ENCODE measurements around the gene AVL9. TPM values are rescaled to one million over a fixed set of nuclear protein-coding genes. Genes with fewer than 3 reads are reported as not detected.
"Not testable (repeated sequence)": the region's sequence is repeated elsewhere in the genome, so short reads cannot be mapped to it uniquely, and the experiment has no call there.

AVL9 gene
- 28.2 and 29.2 TPM in 2 replicates for total RNA-seq (2014; rRNA removed; shearing (Covaris generic))

GRCh38 chr7:32495298-32496051, at the start of gene AVL9:
Gene AVL9 (plus strand): TSS chr7:32495489. CDS start chr7:32495710, 221 bp downstream.
- H3K27me3 ChIP-seq = no peaks in the 10 kb centered on the region
- no peaks in the 10 kb centered on the region for H3K9me3 ChIP-seq (replicated peaks)
- peak; percentile 98 to 99 for DNase-seq
- H3K4me3 ChIP-seq = peak within 1 kb of the TSS; percentile 98
- no peaks in the 10 kb centered on the region for H3K4me1 ChIP-seq
- peaks cover 2% of the 10 kb centered on the region; the same call in 1 of the 2 replicates for H3K36me3 ChIP-seq
- peak within 1 kb of the TSS; percentile 89 for H3K27ac ChIP-seq

- Histone ChIP-seq H3K27ac (no peak overlapping the region), H3K36me3 (no peaks in the 10 kb centered on the region), H3K4me1 (no peaks in the 10 kb centered on the region), H3K4me3 (no peak overlapping the region), H3K27me3 (peaks cover 11% of the 10 kb centered on the region; the same call in 1 of the 2 replicates), H3K9me3 (replicated peaks) (no peaks in the 10 kb centered on the region)
- no peak for DNase-seq
Observed at GRCh38 chr7:32447218-32447617, 48.1 kb upstream of the AVL9 start.

GRCh38 chr7:32453341-32454011, 41.8 kb upstream of the AVL9 start:
- Histone ChIP-seq H3K9me3 (replicated peaks) (no peaks in the 10 kb centered on the region), H3K27me3 (peaks cover 12% of the 10 kb centered on the region; the same call in 1 of the 2 replicates), H3K4me3 (no peak overlapping the region), H3K27ac (no peak overlapping the region), H3K4me1 (no peaks in the 10 kb centered on the region), H3K36me3 (no peaks in the 10 kb centered on the region)
- no peak for DNase-seq

- no peak overlapping the region for H3K4me3 ChIP-seq
- no peaks in the 10 kb centered on the region for H3K9me3 ChIP-seq (replicated peaks)
- DNase-seq = no peak
- H3K27me3 ChIP-seq = peaks cover under 1% of the 10 kb centered on the region; the same call in 1 of the 2 replicates
- no peaks in the 10 kb centered on the region for H3K4me1 ChIP-seq
- H3K27ac ChIP-seq = no peak overlapping the region
- no peaks in the 10 kb centered on the region for H3K36me3 ChIP-seq
Observed at GRCh38 chr7:32458025-32458424, 37.3 kb upstream of the AVL9 start.

GRCh38 chr7:32459788-32460187, 35.5 kb upstream of the AVL9 start:
- DNase-seq = no peak
- Histone ChIP-seq H3K4me3 (no peak overlapping the region), H3K9me3 (replicated peaks) (no peaks in the 10 kb centered on the region), H3K27ac (no peak overlapping the region), H3K36me3 (no peaks in the 10 kb centered on the region), H3K27me3 (no peaks in the 10 kb centered on the region; the same call in 1 of the 2 replicates), H3K4me1 (no peaks in the 10 kb centered on the region)

GRCh38 chr7:32461484-32461883, 33.8 kb upstream of the AVL9 start:
- Histone ChIP-seq H3K27me3 (no peaks in the 10 kb centered on the region; the same call in 1 of the 2 replicates), H3K36me3 (no peaks in the 10 kb centered on the region), H3K4me1 (no peaks in the 10 kb centered on the region), H3K27ac (no peak overlapping the region), H3K9me3 (replicated peaks) (no peaks in the 10 kb centered on the region), H3K4me3 (no peak overlapping the region)
- DNase-seq = no peak

GRCh38 chr7:32462451-32462850, 32.8 kb upstream of the AVL9 start:
- H3K9me3 ChIP-seq (replicated peaks) = no peaks in the 10 kb centered on the region
- H3K27ac ChIP-seq = no peak overlapping the region
- no peak for DNase-seq
- no peaks in the 10 kb centered on the region; the same call in 1 of the 2 replicates for H3K27me3 ChIP-seq
- H3K4me1 ChIP-seq = no peaks in the 10 kb centered on the region
- H3K36me3 ChIP-seq = no peaks in the 10 kb centered on the region
- H3K4me3 ChIP-seq = no peak overlapping the region

GRCh38 chr7:32462977-32463376, 32.3 kb upstream of the AVL9 start:
- no peaks in the 10 kb centered on the region for H3K9me3 ChIP-seq (replicated peaks)
- no peaks in the 10 kb centered on the region for H3K36me3 ChIP-seq
- DNase-seq = peak in 1 of 2 experiments; percentile 26
- H3K4me1 ChIP-seq = no peaks in the 10 kb centered on the region
- no peaks in the 10 kb centered on the region for H3K27me3 ChIP-seq
- no peak overlapping the region for H3K27ac ChIP-seq
- no peak overlapping the region for H3K4me3 ChIP-seq

- not testable (repeated sequence) for H3K27me3 ChIP-seq; H3K4me3 ChIP-seq; H3K36me3 ChIP-seq; H3K27ac ChIP-seq; H3K4me1 ChIP-seq; H3K9me3 ChIP-seq (replicated peaks); DNase-seq
Observed at GRCh38 chr7:32464641-32465416, 30.5 kb upstream of the AVL9 start.

- not testable (repeated sequence) for H3K9me3 ChIP-seq (replicated peaks); H3K4me3 ChIP-seq; H3K27ac ChIP-seq; H3K27me3 ChIP-seq; DNase-seq; H3K36me3 ChIP-seq; H3K4me1 ChIP-seq
Observed at GRCh38 chr7:32470004-32470403, 25.3 kb upstream of the AVL9 start.

- H3K27me3 ChIP-seq = no peaks in the 10 kb centered on the region
- H3K4me1 ChIP-seq = no peaks in the 10 kb centered on the region
- H3K4me3 ChIP-seq = no peak overlapping the region
- H3K27ac ChIP-seq = no peak overlapping the region
- H3K36me3 ChIP-seq = no peaks in the 10 kb centered on the region
- DNase-seq = no peak
- no peaks in the 10 kb centered on the region for H3K9me3 ChIP-seq (replicated peaks)
Observed at GRCh38 chr7:32470871-32471270, 24.4 kb upstream of the AVL9 start.

- Histone ChIP-seq H3K36me3 (no peaks in the 10 kb centered on the region), H3K4me3 (no peak overlapping the region), H3K4me1 (no peaks in the 10 kb centered on the region), H3K9me3 (replicated peaks) (no peaks in the 10 kb centered on the region), H3K27ac (no peak overlapping the region), H3K27me3 (no peaks in the 10 kb centered on the region)
- no peak for DNase-seq
Observed at GRCh38 chr7:32472015-32472414, 23.3 kb upstream of the AVL9 start.

GRCh38 chr7:32474008-32474407, 21.3 kb upstream of the AVL9 start:
- DNase-seq = no peak
- no peaks in the 10 kb centered on the region for H3K9me3 ChIP-seq (replicated peaks)
- no peak overlapping the region for H3K27ac ChIP-seq
- H3K27me3 ChIP-seq = no peaks in the 10 kb centered on the region
- no peaks in the 10 kb centered on the region for H3K4me1 ChIP-seq
- H3K36me3 ChIP-seq = no peaks in the 10 kb centered on the region
- H3K4me3 ChIP-seq = no peak overlapping the region

GRCh38 chr7:32476816-32477648, 18.3 kb upstream of the AVL9 start:
- Histone ChIP-seq H3K27ac (no peak overlapping the region), H3K4me3 (no peak overlapping the region), H3K27me3 (no peaks in the 10 kb centered on the region), H3K36me3 (no peaks in the 10 kb centered on the region), H3K9me3 (replicated peaks) (no peaks in the 10 kb centered on the region), H3K4me1 (no peaks in the 10 kb centered on the region)
- DNase-seq = no peak

Measured in SJCRH30 (cell line).